ENCODE results near the gene ITGB7. TPM values are rescaled to one million over a fixed set of nuclear protein-coding genes. Genes with fewer than 3 reads are reported as not detected.

ITGB7 gene
- total and polyA plus RNA-seq, 9 of the 15 experiments (the other 6 are each of a cell fraction or from before 2014, with no cell fraction given), result 0.06 to 2.0 (median 0.67) TPM

GRCh38 chr12:53239643-53240258 lies 32.7 kb upstream of the ITGB7 start (continued):
- no peak for TF ChIP-seq USF1 (CRISPR knock-in tag; IDR thresholded peaks at IDR 0.05)

GRCh38 chr12:53236443-53237111 lies 29.5 kb upstream of the ITGB7 start:
- Histone ChIP-seq H3K4me1 (replicated peaks in 1 of 2; ENCODE audit: control insufficient read depth in 2 of 2, insufficient read depth in 2 of 2, low read length in 2 of 2) (peaks cover 13 to 27% of the 10 kb centered on the region in 2 experiments), H3K27ac (ENCODE audit: extremely low read depth, low read depth, low read length) (no peak overlapping the region), H3K9ac (ENCODE audit: insufficient read depth in 1 of 2, low read depth in 2 of 2, low read length in 2 of 2) (peak overlapping the region in 1 of 2 experiments; percentile 48; a peak in 2 of 4 replicates), H3K36me3 (ENCODE audit: control insufficient read depth, insufficient read depth, low read length) (no peaks in the 10 kb centered on the region), H4K20me1 (replicated peaks; ENCODE audit: control insufficient read depth, insufficient read depth, low read length) (no peaks in the 10 kb centered on the region), H3K4me2 (ENCODE audit: insufficient read depth, low read length) (no peak overlapping the region), H3K9me1 (ENCODE audit: control insufficient read depth, insufficient read depth, low read length) (no peaks in the 10 kb centered on the region), H3K9me3 (replicated peaks; ENCODE audit: control insufficient read depth, insufficient read depth, low read depth, low read length) (no peaks in the 10 kb centered on the region), H3K27me3 (ENCODE audit: control insufficient read depth in 2 of 2, insufficient read depth in 2 of 2, low read length in 2 of 2) (no peaks in the 10 kb centered on the region), H3K79me2 (ENCODE audit: control insufficient read depth, insufficient read depth, low read length) (no peaks in the 10 kb centered on the region), H2AFZ (ENCODE audit: low read depth, low read length) (peak overlapping the region; percentile 26; the same call in 1 of the 2 replicates), H3K4me3 (no peak overlapping the region)
- FAIRE-seq (no peak), ATAC-seq (no peak), DNase-seq (ENCODE audit: extremely low read depth in 1 of 4, low spot score in 3 of 4) (no peak)
- in situ Hi-C loops (cut with MboI) (no loop called here), intact Hi-C loops (cut with micrococcal nuclease) (no loop called here)
- 17% methylated on average over 1 of the region's 1 CpG for WGBS (ENCODE audit: insufficient coverage, low coverage, missing lambda C conversion rate)
- no TSS peak for BruUV-seq (replicated peaks)
- TF ChIP-seq ZKSCAN1 (IDR thresholded peaks at IDR 0.05; ENCODE audit: low read depth, low read length), result peak; percentile 88
- TF ChIP-seq MAFG (tag; conservative IDR thresholded peaks at IDR 0.05), result no peak
- TF ChIP-seq, protein P1, sequence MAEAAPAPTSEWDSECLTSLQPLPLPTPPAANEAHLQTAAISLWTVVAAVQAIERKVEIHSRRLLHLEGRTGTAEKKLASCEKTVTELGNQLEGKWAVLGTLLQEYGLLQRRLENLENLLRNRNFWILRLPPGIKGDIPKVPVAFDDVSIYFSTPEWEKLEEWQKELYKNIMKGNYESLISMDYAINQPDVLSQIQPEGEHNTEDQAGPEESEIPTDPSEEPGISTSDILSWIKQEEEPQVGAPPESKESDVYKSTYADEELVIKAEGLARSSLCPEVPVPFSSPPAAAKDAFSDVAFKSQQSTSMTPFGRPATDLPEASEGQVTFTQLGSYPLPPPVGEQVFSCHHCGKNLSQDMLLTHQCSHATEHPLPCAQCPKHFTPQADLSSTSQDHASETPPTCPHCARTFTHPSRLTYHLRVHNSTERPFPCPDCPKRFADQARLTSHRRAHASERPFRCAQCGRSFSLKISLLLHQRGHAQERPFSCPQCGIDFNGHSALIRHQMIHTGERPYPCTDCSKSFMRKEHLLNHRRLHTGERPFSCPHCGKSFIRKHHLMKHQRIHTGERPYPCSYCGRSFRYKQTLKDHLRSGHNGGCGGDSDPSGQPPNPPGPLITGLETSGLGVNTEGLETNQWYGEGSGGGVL (CRISPR knock-in tag; IDR thresholded peaks at IDR 0.05), result no peak
- ChIA-PET POLR2A (interaction anchor here (1.0 to 1.1 kb wide), 2 partner anchors 10 to 14 kb away, joined by 3 read pairs; no protein-coding TSS in a partner anchor), CTCF (ENCODE audit: low intra/inter-chr PET ratio) (no interaction called here)
